RWPE2 (cell line): ENCODE data around the gene ANAPC2.

Experiments
- ATAC-seq: fragments of 200-7000 bp; cut with Tn5 transposase; 3 replicates; pipeline ENCODE4 v1.9.1; 2021; ENCODE audit warnings: low read depth
- DNase-seq: peaks from one replicate; pipeline ENCODE4 v3.0.0-alpha.2; 2020; ENCODE audit warnings: low spot score
- H3K27ac ChIP-seq: fragments of 450-650 bp; 2 replicates; pipeline ENCODE4 v1.5.1; 2017; ENCODE audit warnings: mild to moderate bottlenecking; ENCODE audit not compliant: poor library complexity, severe bottlenecking
- H3K27me3 ChIP-seq: fragments of 250-450 bp; sonication (Bioruptor Pico); 2 replicates; pipeline ENCODE4 v1.5.1; 2021; ENCODE audit warnings: mild to moderate bottlenecking, moderate library complexity; ENCODE audit not compliant: insufficient read depth, poor library complexity, severe bottlenecking
- H3K36me3 ChIP-seq: fragments of 250-450 bp; sonication (Bioruptor Pico); 2 replicates; pipeline ENCODE4 v1.5.1; 2020; ENCODE audit warnings: low read depth, mild to moderate bottlenecking, moderate library complexity
- H3K4me1 ChIP-seq: fragments of 250-450 bp; sonication (Bioruptor Pico); 2 replicates; pipeline ENCODE4 v1.5.1; 2021; ENCODE audit warnings: mild to moderate bottlenecking, moderate library complexity; ENCODE audit not compliant: insufficient read depth, poor library complexity, severe bottlenecking
- H3K4me3 ChIP-seq: fragments of 250-450 bp; sonication (Bioruptor Pico); 2 replicates; pipeline ENCODE4 v1.5.1; 2021; ENCODE audit warnings: mild to moderate bottlenecking, moderate library complexity; ENCODE audit not compliant: severe bottlenecking
- H3K9me3 ChIP-seq: fragments of 250-450 bp; sonication (Bioruptor Pico); 2 replicates; pipeline ENCODE4 v1.5.1; 2021; ENCODE audit warnings: mild to moderate bottlenecking, moderate library complexity; ENCODE audit not compliant: severe bottlenecking
- CTCF ChIP-seq: fragments of 450-650 bp; IDR thresholded peaks from one replicate; pipeline ENCODE4 v1.5.1; 2017; ENCODE audit warnings: mild to moderate bottlenecking, moderate library complexity; ENCODE audit not compliant: poor library complexity, severe bottlenecking

ANAPC2 gene

DNA sequence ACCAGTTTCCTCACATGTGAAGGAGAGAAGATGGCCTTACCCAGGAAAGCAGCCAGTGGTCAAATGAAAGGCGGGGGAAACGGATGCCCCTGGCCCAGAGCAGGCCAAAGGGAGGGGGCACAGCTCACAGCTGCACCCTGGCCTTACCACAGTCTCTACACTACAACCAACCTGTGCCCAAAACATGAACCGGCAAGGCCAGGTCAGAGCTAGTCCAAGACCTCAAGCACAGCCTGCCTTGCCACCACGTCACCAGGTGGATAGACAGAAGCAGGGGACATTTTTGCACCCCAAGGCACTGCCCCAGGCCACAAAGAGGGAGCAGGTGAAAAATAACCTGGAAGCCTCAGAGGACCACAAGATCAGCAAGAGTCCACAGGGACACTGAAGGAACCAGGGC, 44.9 kb downstream of the ANAPC2 start:
- no peak for DNase-seq
- no peak for ATAC-seq
- no peak for TF ChIP-seq CTCF
- Histone ChIP-seq H3K9me3 (no peaks in the 10 kb centered on the region), H3K36me3 (no peaks in the 10 kb centered on the region), H3K4me1 (no peaks in the 10 kb centered on the region), H3K4me3 (no peak overlapping the region), H3K27me3 (peaks cover 38% of the 10 kb centered on the region), H3K27ac (no peak overlapping the region)

DNA sequence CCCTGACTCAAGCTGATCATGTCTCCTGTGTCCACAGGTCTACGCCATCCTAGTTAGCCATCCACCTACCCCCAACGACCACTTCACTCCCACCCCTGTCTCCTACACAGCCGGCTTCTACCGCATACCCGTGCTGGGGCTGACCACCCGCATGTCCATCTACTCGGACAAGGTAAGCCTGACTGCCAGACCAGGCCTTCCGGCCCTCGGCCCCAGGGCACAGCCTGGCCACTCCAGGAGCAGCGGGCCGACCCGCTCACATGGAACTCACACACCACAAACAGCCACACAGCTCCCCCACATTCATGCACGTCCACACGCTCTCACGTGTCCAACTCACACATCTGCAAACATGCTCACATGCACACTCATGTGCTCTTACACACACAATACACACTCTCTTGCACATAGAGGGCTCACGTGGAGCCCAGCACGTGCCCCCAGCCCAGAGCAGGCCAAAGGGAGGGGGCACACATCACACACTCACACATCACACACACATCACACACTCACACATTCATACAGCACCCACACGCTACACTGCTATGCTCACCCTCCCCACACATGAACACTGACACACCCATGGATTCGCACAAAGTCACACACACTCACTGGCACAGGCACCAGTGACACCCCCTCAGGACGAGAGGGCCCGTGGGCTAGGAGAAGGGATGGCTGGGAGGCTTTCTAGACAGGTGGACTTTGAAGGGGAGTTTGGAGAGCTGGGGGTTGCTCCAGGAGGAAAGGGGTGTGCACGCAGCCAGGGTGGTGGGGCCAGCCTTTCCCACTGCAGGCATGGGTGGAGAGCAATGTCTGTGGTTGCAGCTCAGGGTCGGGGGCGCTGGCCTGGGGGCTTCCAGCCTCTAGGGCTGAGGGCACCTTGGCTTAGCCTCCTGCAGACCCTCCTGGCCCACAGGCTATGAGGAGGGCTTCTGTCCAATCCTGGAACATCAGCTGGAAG, 46.1 kb downstream of the ANAPC2 start:
- Histone ChIP-seq H3K27ac (no peak overlapping the region), H3K9me3 (no peaks in the 10 kb centered on the region), H3K4me1 (no peaks in the 10 kb centered on the region), H3K36me3 (no peaks in the 10 kb centered on the region), H3K27me3 (peaks cover 51% of the 10 kb centered on the region), H3K4me3 (no peak overlapping the region)
- peak; percentile 51 for DNase-seq
- ATAC-seq: no peak
- TF ChIP-seq CTCF: no peak

GRCh38 chr9:137141050-137141810, 47.1 kb downstream of the ANAPC2 start:
- no peaks in the 10 kb centered on the region for H3K36me3 ChIP-seq
- no peak for TF ChIP-seq CTCF
- peaks cover 55% of the 10 kb centered on the region for H3K27me3 ChIP-seq
- no peaks in the 10 kb centered on the region for H3K4me1 ChIP-seq
- ATAC-seq (no peak), DNase-seq (peak; percentile 59)
- no peak overlapping the region for H3K27ac ChIP-seq
- H3K9me3 ChIP-seq: no peaks in the 10 kb centered on the region
- no peak overlapping the region for H3K4me3 ChIP-seq

DNA sequence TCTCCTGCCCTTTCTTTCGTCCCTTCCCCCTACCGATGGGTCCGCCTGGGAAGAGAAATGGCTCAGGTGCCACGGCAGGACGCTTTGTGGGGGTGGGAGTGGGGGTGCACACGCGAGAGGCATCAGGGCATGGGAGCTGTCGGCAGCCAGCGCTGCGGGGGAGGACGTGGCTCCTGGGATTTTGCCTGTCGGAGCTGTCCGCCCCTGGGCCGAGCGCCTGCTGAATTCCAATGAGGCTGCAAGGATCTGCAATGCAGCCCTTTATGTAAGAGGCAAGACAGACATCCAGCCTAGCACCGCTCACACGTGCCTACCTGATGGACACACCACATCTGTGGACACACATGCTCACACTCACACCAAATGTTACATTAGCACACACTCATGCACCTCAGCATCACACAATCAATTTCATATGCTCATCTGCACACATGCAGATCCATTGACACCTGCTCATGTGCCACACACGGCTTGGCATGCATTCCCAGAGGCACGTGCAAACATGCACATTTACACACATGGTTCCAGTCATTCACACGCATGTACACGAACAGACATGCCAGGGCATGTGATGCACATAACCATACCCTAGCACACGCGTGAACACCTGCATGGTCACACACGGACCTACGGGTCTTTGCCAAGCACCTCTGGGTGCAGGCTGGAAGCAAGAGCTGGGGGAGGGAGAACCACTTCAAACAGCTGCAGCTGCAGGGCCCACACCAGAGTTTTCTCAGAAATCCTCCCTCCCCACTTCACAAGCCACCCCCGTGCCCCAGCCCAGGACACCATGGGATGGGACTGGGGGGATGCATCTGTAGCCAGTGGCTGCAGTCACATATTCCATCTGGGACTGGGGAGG, 48.0 kb downstream of the ANAPC2 start:
- H3K4me3 ChIP-seq: no peak overlapping the region
- DNase-seq: peak; percentile 62
- ATAC-seq: no peak
- H3K27me3 ChIP-seq: peaks cover 53% of the 10 kb centered on the region
- H3K27ac ChIP-seq: no peak overlapping the region
- H3K4me1 ChIP-seq: no peaks in the 10 kb centered on the region
- no peaks in the 10 kb centered on the region for H3K36me3 ChIP-seq
- H3K9me3 ChIP-seq: no peaks in the 10 kb centered on the region
- TF ChIP-seq CTCF: no peak
